ENCODE results near the gene NCOR1.
A peak's percentile ranks its signal among the peaks of the same experiment; 100 is the strongest.
"Not testable (repeated sequence)": the region's sequence is repeated elsewhere in the genome, so short reads cannot be mapped to it uniquely, and the experiment has no call there.

Gene NCOR1

GRCh38 chr17:16085066-16085699 is 130.2 kb downstream of the NCOR1 start:
- DNase-seq (ENCODE audit: low read depth), result no peak

- DNase-seq (ENCODE audit: low read depth), result no peak
These were observed 132.1 kb downstream of the NCOR1 start for GRCh38 chr17:16083223-16083622.

GRCh38 chr17:16081507-16082087 is 133.7 kb downstream of the NCOR1 start:
- no peak for DNase-seq (ENCODE audit: low read depth)

GRCh38 chr17:16080366-16080765 is 135.0 kb downstream of the NCOR1 start:
- no peak for DNase-seq (ENCODE audit: low read depth)

GRCh38 chr17:16075949-16076348 is 139.4 kb downstream of the NCOR1 start:
- no peak for DNase-seq (ENCODE audit: low read depth)

GRCh38 chr17:16074423-16074822 is 140.9 kb downstream of the NCOR1 start:
- no peak for DNase-seq (ENCODE audit: low read depth)

GRCh38 chr17:16073845-16074244 is 141.5 kb downstream of the NCOR1 start:
- DNase-seq (ENCODE audit: low read depth), result no peak

- DNase-seq (ENCODE audit: low read depth), result no peak
These were observed 143.3 kb downstream of the NCOR1 start for GRCh38 chr17:16072031-16072430.

- no peak for DNase-seq (ENCODE audit: low read depth)
These were observed 147.0 kb downstream of the NCOR1 start for GRCh38 chr17:16068323-16068722.

- DNase-seq (ENCODE audit: low read depth), result no peak
These were observed 149.2 kb downstream of the NCOR1 start for GRCh38 chr17:16066125-16066524.

GRCh38 chr17:16061631-16062030 is 153.7 kb downstream of the NCOR1 start:
- no peak for DNase-seq (ENCODE audit: low read depth)

GRCh38 chr17:16055139-16055538 is 160.2 kb downstream of the NCOR1 start:
- DNase-seq (ENCODE audit: low read depth), result not testable (repeated sequence)

GRCh38 chr17:16052486-16052885 is 162.8 kb downstream of the NCOR1 start:
- DNase-seq (ENCODE audit: low read depth), result no peak

GRCh38 chr17:16050844-16051243 is 164.5 kb downstream of the NCOR1 start:
- DNase-seq (ENCODE audit: low read depth), result no peak

GRCh38 chr17:16048811-16049449 is 166.4 kb downstream of the NCOR1 start:
- DNase-seq (ENCODE audit: low read depth), result no peak

- DNase-seq (ENCODE audit: low read depth), result no peak
These were observed 168.4 kb downstream of the NCOR1 start for GRCh38 chr17:16046966-16047365.

GRCh38 chr17:16044487-16044886 is 170.8 kb downstream of the NCOR1 start:
- no peak for DNase-seq (ENCODE audit: low read depth)

- DNase-seq (ENCODE audit: low read depth), result no peak
These were observed 174.6 kb downstream of the NCOR1 start for GRCh38 chr17:16040710-16041251.

GRCh38 chr17:16037636-16038035 is 177.7 kb downstream of the NCOR1 start:
- DNase-seq (ENCODE audit: low read depth), result no peak

- DNase-seq (ENCODE audit: low read depth), result no peak
These were observed 179.1 kb downstream of the NCOR1 start for GRCh38 chr17:16036261-16036660.

- DNase-seq (ENCODE audit: low read depth), result no peak
These were observed 181.5 kb downstream of the NCOR1 start for GRCh38 chr17:16033729-16034349.

GRCh38 chr17:16027708-16028584 is 187.4 kb downstream of the NCOR1 start:
- DNase-seq (ENCODE audit: low read depth), result peak; percentile 36
